Measurements from ENCODE around the gene SERPINB12.

DNA sequence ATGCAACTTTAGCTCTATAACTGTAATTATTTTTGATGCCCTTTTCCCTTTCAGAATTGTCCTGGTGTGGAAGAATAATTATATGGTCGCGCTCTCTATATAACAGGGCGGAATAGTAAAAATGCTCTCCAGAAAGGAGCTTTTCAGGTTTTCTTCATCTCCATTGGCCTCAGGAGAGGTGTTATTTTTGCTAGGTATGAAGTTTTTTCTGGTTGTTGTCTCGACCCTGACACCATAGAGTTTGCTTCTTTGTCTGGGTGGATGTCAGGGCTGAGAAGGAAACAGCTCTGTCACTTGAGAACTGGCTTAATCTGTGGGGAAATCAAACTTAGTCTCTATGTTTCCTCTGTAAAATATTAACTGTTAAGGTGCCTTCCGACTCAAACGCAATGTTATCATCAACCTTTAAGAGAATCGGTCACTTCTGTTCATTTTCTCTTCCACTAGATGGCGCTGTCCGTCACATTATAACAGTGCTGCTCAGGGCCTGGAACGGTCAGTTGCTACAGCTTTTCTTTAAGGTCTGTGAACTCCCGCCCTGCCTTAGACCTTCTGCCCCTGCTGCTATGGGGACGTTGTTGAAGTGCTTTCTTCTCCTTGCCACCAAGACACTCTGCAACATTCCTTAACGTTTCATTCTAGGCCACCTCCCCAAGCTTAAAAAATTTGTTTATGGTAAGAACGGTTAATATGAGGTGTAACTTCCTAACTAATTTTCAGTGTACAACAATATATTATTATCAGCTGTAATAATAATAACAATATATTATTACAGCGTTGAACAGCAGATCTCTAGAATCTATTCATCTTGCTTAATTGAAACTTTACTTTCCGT, 23.8 kb upstream of the SERPINB12 start:
- TF ChIP-seq, protein P1, sequence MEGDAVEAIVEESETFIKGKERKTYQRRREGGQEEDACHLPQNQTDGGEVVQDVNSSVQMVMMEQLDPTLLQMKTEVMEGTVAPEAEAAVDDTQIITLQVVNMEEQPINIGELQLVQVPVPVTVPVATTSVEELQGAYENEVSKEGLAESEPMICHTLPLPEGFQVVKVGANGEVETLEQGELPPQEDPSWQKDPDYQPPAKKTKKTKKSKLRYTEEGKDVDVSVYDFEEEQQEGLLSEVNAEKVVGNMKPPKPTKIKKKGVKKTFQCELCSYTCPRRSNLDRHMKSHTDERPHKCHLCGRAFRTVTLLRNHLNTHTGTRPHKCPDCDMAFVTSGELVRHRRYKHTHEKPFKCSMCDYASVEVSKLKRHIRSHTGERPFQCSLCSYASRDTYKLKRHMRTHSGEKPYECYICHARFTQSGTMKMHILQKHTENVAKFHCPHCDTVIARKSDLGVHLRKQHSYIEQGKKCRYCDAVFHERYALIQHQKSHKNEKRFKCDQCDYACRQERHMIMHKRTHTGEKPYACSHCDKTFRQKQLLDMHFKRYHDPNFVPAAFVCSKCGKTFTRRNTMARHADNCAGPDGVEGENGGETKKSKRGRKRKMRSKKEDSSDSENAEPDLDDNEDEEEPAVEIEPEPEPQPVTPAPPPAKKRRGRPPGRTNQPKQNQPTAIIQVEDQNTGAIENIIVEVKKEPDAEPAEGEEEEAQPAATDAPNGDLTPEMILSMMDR (IDR thresholded peaks at IDR 0.05) = peak in 5 of 7 experiments; percentile 50 to 78 (median 68)
- no peak for TF ChIP-seq POLR2A (IDR thresholded peaks at IDR 0.05)
- no peak for TF ChIP-seq EP300 (IDR thresholded peaks at IDR 0.05)
- no peak for TF ChIP-seq POLR2AphosphoS5 (IDR thresholded peaks at IDR 0.05)

Measured in stomach (tissue), 4 donors.